GM12878 (cell line): ENCODE measurements around the gene SEMA3C. TPM values are rescaled to one million over a fixed set of nuclear protein-coding genes. Genes with fewer than 3 reads are reported as not detected.

Source experiments
- ATAC-seq: fragments of 200-7000 bp; cut with Tn5 transposase; 3 replicates; pipeline ENCODE4 v1.9.1; 2020; ENCODE audit warnings: mild to moderate bottlenecking, moderate library complexity
- BruUV-seq: library from RNA; stranded (reverse); fragments of 400-500 nt; replicated peaks from 2 replicates; lab custom pipeline; 2021; lab: Mats Ljungman, UMichigan
- CTCF ChIA-PET: fragments of 300-600 bp; sonication (Branson Sonifier 250); formaldehyde crosslinking; extraction: SDS; loops from one replicate; lab custom pipeline; 2021; ENCODE audit warnings: inconsistent platforms; lab: Yijun Ruan, JAX
- POLR2A ChIA-PET: fragments of 350-600 bp; formaldehyde crosslinking; extraction: SDS; loops from one replicate; lab custom pipeline; 2021; ENCODE audit warnings: inconsistent platforms; lab: Charles Lee
- RAD21 ChIA-PET: fragments of 300-600 bp; sonication (Branson Sonifier 250); formaldehyde crosslinking; loops from one replicate; lab custom pipeline; 2023; ENCODE audit warnings: antibody characterized with exemption; ENCODE audit not compliant: unreplicated experiment; lab: Charles Lee
- SMC1A ChIA-PET: fragments of 300-600 bp; sonication (Branson Sonifier 250); formaldehyde crosslinking; loops from one replicate; lab custom pipeline; 2023; ENCODE audit not compliant: unreplicated experiment, uncharacterized antibody; lab: Charles Lee
- DNase-seq: peaks from one replicate; pipeline ENCODE4 v3.0.0-alpha.2; 2011; ENCODE audit warnings: low read depth, low spot score
- FAIRE-seq: peaks from 3 replicates; lab custom pipeline; 2011; peaks lifted over from hg19 to GRCh38; lab: Jason Lieb, UNC
- H2AFZ ChIP-seq: 2 replicates; pipeline ENCODE4 v1.6.0; 2011; ENCODE audit warnings: low read depth, low read length, control low read depth; ENCODE audit not compliant: control insufficient read depth
- H3K27ac ChIP-seq: 2 replicates; pipeline ENCODE4 v1.5.1; 2011; ENCODE audit warnings: control low read depth; ENCODE audit not compliant: control insufficient read depth, insufficient read depth
- H3K27me3 ChIP-seq, 2 experiments: replicated peaks in 1 of 2; 2 replicates each; pipeline versions ENCODE4 v1.6.0 to v1.6.1; 2011; ENCODE audit warnings: low read length in 1 of 2; ENCODE audit not compliant: control insufficient read depth in 2 of 2, insufficient read depth in 2 of 2
- H3K36me3 ChIP-seq, 2 experiments: 2 replicates each; pipeline ENCODE4 v1.5.1; 2011; ENCODE audit warnings: low read length in 1 of 2; ENCODE audit not compliant: control insufficient read depth in 2 of 2, insufficient read depth in 2 of 2
- H3K4me1 ChIP-seq: 2 replicates; pipeline ENCODE4 v1.6.1; 2011; ENCODE audit warnings: mild to moderate bottlenecking, low read length, moderate library complexity, mixed read lengths; ENCODE audit not compliant: control insufficient read depth, insufficient read depth
- H3K4me2 ChIP-seq: 2 replicates; pipeline ENCODE4 v1.6.0; 2011; ENCODE audit warnings: control low read depth; ENCODE audit not compliant: control insufficient read depth, insufficient read depth
- H3K4me3 ChIP-seq: fragments of 200-600 bp; sonication (generic); 2 replicates; pipeline ENCODE4 v1.5.1; 2016
- H3K79me2 ChIP-seq: 2 replicates; pipeline ENCODE4 v1.6.0; 2011; ENCODE audit warnings: low read length; ENCODE audit not compliant: control insufficient read depth, insufficient read depth
- H3K9ac ChIP-seq: 2 replicates; pipeline ENCODE4 v1.8.0; 2011; ENCODE audit warnings: low read length, control low read depth, mixed read lengths; ENCODE audit not compliant: control insufficient read depth, insufficient read depth
- H3K9me3 ChIP-seq: replicated peaks from 3 replicates; pipeline ENCODE4 v1.5.1; 2011; ENCODE audit warnings: mild to moderate bottlenecking, low read length; ENCODE audit not compliant: control insufficient read depth, insufficient read depth
- H4K20me1 ChIP-seq: 2 replicates; pipeline ENCODE4 v1.6.0; 2011; ENCODE audit not compliant: control insufficient read depth, insufficient read depth
- CHD2 ChIP-seq: IDR thresholded peaks from 2 replicates; pipeline ENCODE4 v1.6.1; 2011; ENCODE audit warnings: low read depth, low read length, improper control_type of control experiment, borderline replicate concordance
- ESRRA ChIP-seq: IDR thresholded peaks from 2 replicates; pipeline ENCODE4 v1.6.1; 2012; ENCODE audit warnings: mild to moderate bottlenecking, low read length, improper control_type of control experiment
- ETV6 ChIP-seq, 2 experiments: fragments of 450-650 bp in 1 of 2; IDR thresholded peaks in 1 of 2; conservative IDR thresholded peaks in 1 of 2; 2 replicates each; pipeline ENCODE4 v1.6.1; 2014; ENCODE audit warnings: antibody characterized with exemption in 1 of 2, borderline replicate concordance in 1 of 2, low read depth in 1 of 2, mild to moderate bottlenecking in 1 of 2, moderate library complexity in 1 of 2
- FOS ChIP-seq: IDR thresholded peaks from 3 replicates; pipeline ENCODE4 v1.6.1; 2011; ENCODE audit warnings: borderline replicate concordance; ENCODE audit not compliant: insufficient read length; ENCODE audit errors: extremely low read depth
- JUNB ChIP-seq: IDR thresholded peaks from 2 replicates; pipeline ENCODE4 v1.6.1; 2016; ENCODE audit warnings: antibody characterized with exemption, mild to moderate bottlenecking
- NFXL1 ChIP-seq: fragments of 450-650 bp; IDR thresholded peaks from 2 replicates; pipeline ENCODE4 v1.6.1; 2017; ENCODE audit warnings: antibody characterized with exemption, mild to moderate bottlenecking, borderline replicate concordance
- NR2C1 ChIP-seq: fragments of 450-650 bp; IDR thresholded peaks from 2 replicates; pipeline ENCODE4 v1.6.1; 2017; ENCODE audit warnings: antibody characterized with exemption, mild to moderate bottlenecking, moderate library complexity
- PAX8 ChIP-seq: fragments of 450-650 bp; IDR thresholded peaks from 2 replicates; pipeline ENCODE4 v1.6.1; 2017; ENCODE audit warnings: mild to moderate bottlenecking, moderate library complexity
- POLR2A ChIP-seq: IDR thresholded peaks from 2 replicates; pipeline ENCODE4 v1.6.1; 2011; ENCODE audit warnings: low read depth, mild to moderate bottlenecking, low read length
- SIX5 ChIP-seq: IDR thresholded peaks from 2 replicates; pipeline ENCODE4 v1.6.1; 2011; ENCODE audit warnings: mild to moderate bottlenecking, low read depth, low read length, moderate library complexity; ENCODE audit not compliant: severe bottlenecking
- SREBF1 ChIP-seq: IDR thresholded peaks from 2 replicates; pipeline ENCODE4 v1.6.1; 2012; ENCODE audit warnings: mild to moderate bottlenecking, low read length
- STAT1 ChIP-seq: fragments of 450-650 bp; conservative IDR thresholded peaks from 2 replicates; pipeline ENCODE4 v1.6.1; 2014; ENCODE audit warnings: antibody characterized with exemption, mild to moderate bottlenecking
- ZBED1 ChIP-seq: IDR thresholded peaks from 2 replicates; pipeline ENCODE4 v1.6.1; 2016; ENCODE audit warnings: borderline replicate concordance
- WGBS: methylation state at CpG from one replicate; pipeline ENCODE4 v1.1.6; 2016; ENCODE audit warnings: low lambda C conversion rate; ENCODE audit not compliant: insufficient replicate concordance, insufficient coverage; ENCODE audit errors: missing lambda C conversion rate; 5-methylcytosine and 5-hydroxymethylcytosine counted together
- in situ Hi-C: fragments of 300-500 bp; cut with MboI; formaldehyde crosslinking; loops from 9 replicates; pipeline ENCODE4 v1.14.3; 2018; ENCODE audit warnings: mixed read lengths
- intact Hi-C: fragments of 100-400 bp; cut with micrococcal nuclease; formaldehyde crosslinking; loops from one replicate; pipeline ENCODE4 v1.14.2; 2022; ENCODE audit not compliant: unreplicated experiment
- polyA plus RNA-seq, 11 experiments: library from polyadenylated mRNA; depleted of rRNA in 4 of 11; unstranded in 6 of 11; stranded (reverse) in 5 of 11; fragments of >200 nt; fragmentation: Nextera tagmentation in 4 of 11; fragmentation: Illumina TruSeq in 1 of 11; extraction: Ambion mirVana in 4 of 11; extraction: Trizol in 1 of 11; gene quantifications; 1 replicate in 1 of 11; 2 replicates in 10 of 11; pipeline versions ENCODE4 v1.2.1 to v1.2.3, GENCODE V29; 2011 to 2016; ENCODE audit warnings: inconsistent platforms in 2 of 11, missing spikeins in 2 of 11, low read depth in 1 of 11
- total RNA-seq, 4 experiments: library from RNA; depleted of rRNA in 3 of 4; stranded (reverse); fragments of >200 nt in 3 of 4; fragmentation: Illumina TruSeq in 1 of 4; extraction: Trizol in 1 of 4; gene quantifications; 2 replicates each; pipeline versions ENCODE4 v1.2.1 to v1.2.3, GENCODE V29; 2013 to 2021
- TF ChIP-seq, protein P1 (sequence below): fragments of 150-350 bp; IDR thresholded peaks from 2 replicates; pipeline ENCODE4 v1.6.1; 2016; ENCODE audit warnings: low read depth, low read length
- TF ChIP-seq, protein P2 (sequence below): IDR thresholded peaks from 2 replicates; pipeline ENCODE4 v1.6.1; 2012; ENCODE audit warnings: low read depth, low read length, improper control_type of control experiment
- TF ChIP-seq, protein P3 (sequence below): fragments of 450-650 bp; IDR thresholded peaks from 2 replicates; pipeline ENCODE4 v1.6.1; 2016; ENCODE audit warnings: mild to moderate bottlenecking
- TF ChIP-seq, protein P4 (sequence below): IDR thresholded peaks from 2 replicates; pipeline ENCODE4 v1.6.1; 2012; ENCODE audit warnings: low read depth, low read length, improper control_type of control experiment
- TF ChIP-seq, protein P5 (sequence below), 3 experiments: IDR thresholded peaks in 2 of 3; conservative IDR thresholded peaks in 1 of 3; 2 replicates each; pipeline ENCODE4 v1.5.1; 2011; ENCODE audit warnings: low read depth in 3 of 3, low read length in 3 of 3, mild to moderate bottlenecking in 3 of 3, control low read depth in 2 of 3, moderate library complexity in 2 of 3, inconsistent platforms in 1 of 3, mixed read lengths in 1 of 3; ENCODE audit not compliant: control insufficient read depth in 2 of 3, insufficient read depth in 1 of 3; ENCODE audit errors: extremely low read depth in 1 of 3

The SEMA3C gene
- total and polyA plus RNA-seq, 10 of the 15 experiments (the other 5 are each of a cell fraction or from before 2014, with no cell fraction given): 0.01 to 0.41 (median 0.11) TPM; not detected in 6

DNA sequence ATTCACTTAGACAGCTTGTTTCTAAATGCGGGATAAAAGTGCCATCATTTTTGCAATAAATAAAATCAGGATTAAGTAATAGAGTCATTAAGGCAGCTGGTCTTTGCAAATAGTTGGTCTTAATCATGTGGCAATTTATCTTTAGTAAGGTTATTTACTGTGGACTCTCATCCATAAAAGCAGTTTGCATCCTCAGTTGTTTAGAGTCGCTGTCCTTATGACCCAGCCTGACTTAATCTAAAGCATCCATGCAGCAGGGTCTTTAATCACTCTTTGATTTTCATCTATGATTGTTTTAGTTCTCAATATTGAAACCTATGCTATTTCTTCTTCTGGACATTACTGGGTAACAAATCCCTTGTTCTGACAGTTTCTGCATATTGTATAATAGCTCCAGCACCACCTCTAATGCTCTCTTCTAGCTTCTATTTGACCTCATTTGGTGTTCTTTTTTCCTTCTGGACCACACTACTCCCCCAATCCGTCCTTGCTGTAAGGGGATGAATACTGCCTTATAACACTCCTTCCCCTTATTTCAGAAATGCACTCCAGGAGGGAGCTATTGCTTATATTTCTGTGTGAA lies 185.4 kb downstream of the SEMA3C start:
- no peak overlapping the region for H3K27ac ChIP-seq
- H3K4me2 ChIP-seq: no peak overlapping the region
- no peak overlapping the region for H3K9ac ChIP-seq
- intact Hi-C loops (no loop called here), in situ Hi-C loops (no loop called here)
- no peaks in the 10 kb centered on the region for H3K36me3 ChIP-seq
- DNase-seq (no peak), FAIRE-seq (no peak), ATAC-seq (no peak)
- ChIA-PET CTCF (interaction anchor here (0.5 to 1.5 kb wide), 3 partner anchors 36 to 504 kb away, joined by 3 read pairs; no protein-coding TSS in a partner anchor), RAD21 (no interaction called here), POLR2A (no interaction called here), SMC1A (no interaction called here)
- H3K27me3 ChIP-seq: no peaks in the 10 kb centered on the region
- H3K9me3 ChIP-seq: no peaks in the 10 kb centered on the region
- no peaks in the 10 kb centered on the region for H4K20me1 ChIP-seq
- no peak overlapping the region for H2AFZ ChIP-seq
- H3K4me1 ChIP-seq: no peaks in the 10 kb centered on the region
- 0% methylated on average over 3 of the region's 3 CpGs for WGBS
- H3K79me2 ChIP-seq: no peaks in the 10 kb centered on the region
- H3K4me3 ChIP-seq: no peak overlapping the region
- no TSS peak for BruUV-seq
- TF ChIP-seq NR2C1 (no peak), SIX5 (no peak), ETV6 (conservative IDR thresholded peaks at IDR 0.05 in 1 of 2, IDR thresholded peaks at IDR 0.05 in 1 of 2; ENCODE audit: borderline replicate concordance in 1 of 2, low read depth in 1 of 2) (no peak), ESRRA (no peak), PAX8 (no peak), SREBF1 (no peak), ZBED1 (no peak), CHD2 (no peak), NFXL1 (no peak), FOS (no peak), POLR2A (no peak), STAT1 (no peak), JUNB (no peak)
- TF ChIP-seq, protein P1, sequence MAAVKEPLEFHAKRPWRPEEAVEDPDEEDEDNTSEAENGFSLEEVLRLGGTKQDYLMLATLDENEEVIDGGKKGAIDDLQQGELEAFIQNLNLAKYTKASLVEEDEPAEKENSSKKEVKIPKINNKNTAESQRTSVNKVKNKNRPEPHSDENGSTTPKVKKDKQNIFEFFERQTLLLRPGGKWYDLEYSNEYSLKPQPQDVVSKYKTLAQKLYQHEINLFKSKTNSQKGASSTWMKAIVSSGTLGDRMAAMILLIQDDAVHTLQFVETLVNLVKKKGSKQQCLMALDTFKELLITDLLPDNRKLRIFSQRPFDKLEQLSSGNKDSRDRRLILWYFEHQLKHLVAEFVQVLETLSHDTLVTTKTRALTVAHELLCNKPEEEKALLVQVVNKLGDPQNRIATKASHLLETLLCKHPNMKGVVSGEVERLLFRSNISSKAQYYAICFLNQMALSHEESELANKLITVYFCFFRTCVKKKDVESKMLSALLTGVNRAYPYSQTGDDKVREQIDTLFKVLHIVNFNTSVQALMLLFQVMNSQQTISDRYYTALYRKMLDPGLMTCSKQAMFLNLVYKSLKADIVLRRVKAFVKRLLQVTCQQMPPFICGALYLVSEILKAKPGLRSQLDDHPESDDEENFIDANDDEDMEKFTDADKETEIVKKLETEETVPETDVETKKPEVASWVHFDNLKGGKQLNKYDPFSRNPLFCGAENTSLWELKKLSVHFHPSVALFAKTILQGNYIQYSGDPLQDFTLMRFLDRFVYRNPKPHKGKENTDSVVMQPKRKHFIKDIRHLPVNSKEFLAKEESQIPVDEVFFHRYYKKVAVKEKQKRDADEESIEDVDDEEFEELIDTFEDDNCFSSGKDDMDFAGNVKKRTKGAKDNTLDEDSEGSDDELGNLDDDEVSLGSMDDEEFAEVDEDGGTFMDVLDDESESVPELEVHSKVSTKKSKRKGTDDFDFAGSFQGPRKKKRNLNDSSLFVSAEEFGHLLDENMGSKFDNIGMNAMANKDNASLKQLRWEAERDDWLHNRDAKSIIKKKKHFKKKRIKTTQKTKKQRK: no peak
- TF ChIP-seq, protein P2, sequence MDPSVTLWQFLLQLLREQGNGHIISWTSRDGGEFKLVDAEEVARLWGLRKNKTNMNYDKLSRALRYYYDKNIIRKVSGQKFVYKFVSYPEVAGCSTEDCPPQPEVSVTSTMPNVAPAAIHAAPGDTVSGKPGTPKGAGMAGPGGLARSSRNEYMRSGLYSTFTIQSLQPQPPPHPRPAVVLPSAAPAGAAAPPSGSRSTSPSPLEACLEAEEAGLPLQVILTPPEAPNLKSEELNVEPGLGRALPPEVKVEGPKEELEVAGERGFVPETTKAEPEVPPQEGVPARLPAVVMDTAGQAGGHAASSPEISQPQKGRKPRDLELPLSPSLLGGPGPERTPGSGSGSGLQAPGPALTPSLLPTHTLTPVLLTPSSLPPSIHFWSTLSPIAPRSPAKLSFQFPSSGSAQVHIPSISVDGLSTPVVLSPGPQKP: no peak
- TF ChIP-seq, protein P3, sequence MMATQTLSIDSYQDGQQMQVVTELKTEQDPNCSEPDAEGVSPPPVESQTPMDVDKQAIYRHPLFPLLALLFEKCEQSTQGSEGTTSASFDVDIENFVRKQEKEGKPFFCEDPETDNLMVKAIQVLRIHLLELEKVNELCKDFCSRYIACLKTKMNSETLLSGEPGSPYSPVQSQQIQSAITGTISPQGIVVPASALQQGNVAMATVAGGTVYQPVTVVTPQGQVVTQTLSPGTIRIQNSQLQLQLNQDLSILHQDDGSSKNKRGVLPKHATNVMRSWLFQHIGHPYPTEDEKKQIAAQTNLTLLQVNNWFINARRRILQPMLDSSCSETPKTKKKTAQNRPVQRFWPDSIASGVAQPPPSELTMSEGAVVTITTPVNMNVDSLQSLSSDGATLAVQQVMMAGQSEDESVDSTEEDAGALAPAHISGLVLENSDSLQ: no peak
- TF ChIP-seq, protein P4, sequence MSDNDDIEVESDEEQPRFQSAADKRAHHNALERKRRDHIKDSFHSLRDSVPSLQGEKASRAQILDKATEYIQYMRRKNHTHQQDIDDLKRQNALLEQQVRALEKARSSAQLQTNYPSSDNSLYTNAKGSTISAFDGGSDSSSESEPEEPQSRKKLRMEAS: no peak
- TF ChIP-seq, protein P5, sequence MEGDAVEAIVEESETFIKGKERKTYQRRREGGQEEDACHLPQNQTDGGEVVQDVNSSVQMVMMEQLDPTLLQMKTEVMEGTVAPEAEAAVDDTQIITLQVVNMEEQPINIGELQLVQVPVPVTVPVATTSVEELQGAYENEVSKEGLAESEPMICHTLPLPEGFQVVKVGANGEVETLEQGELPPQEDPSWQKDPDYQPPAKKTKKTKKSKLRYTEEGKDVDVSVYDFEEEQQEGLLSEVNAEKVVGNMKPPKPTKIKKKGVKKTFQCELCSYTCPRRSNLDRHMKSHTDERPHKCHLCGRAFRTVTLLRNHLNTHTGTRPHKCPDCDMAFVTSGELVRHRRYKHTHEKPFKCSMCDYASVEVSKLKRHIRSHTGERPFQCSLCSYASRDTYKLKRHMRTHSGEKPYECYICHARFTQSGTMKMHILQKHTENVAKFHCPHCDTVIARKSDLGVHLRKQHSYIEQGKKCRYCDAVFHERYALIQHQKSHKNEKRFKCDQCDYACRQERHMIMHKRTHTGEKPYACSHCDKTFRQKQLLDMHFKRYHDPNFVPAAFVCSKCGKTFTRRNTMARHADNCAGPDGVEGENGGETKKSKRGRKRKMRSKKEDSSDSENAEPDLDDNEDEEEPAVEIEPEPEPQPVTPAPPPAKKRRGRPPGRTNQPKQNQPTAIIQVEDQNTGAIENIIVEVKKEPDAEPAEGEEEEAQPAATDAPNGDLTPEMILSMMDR (IDR thresholded peaks at IDR 0.05 in 2 of 3, conservative IDR thresholded peaks at IDR 0.05 in 1 of 3; ENCODE audit: control insufficient read depth in 2 of 3, extremely low read depth in 1 of 3, insufficient read depth in 1 of 3, low read depth in 3 of 3, low read length in 3 of 3): no peak
